Cerebellar nuclear complex (tissue), 1 donor: ENCODE data around the gene TBL1X.
A peak's percentile ranks its signal among the peaks of the same experiment; 100 is the strongest.
"Not testable (repeated sequence)": the region's sequence is repeated elsewhere in the genome, so short reads cannot be mapped to it uniquely, and the experiment has no call there.

Experiments
- DNase-seq, 2 experiments: peaks; one replicate each; lab custom pipeline; 2025; lab: John Stamatoyannopoulos, UW

TBL1X gene

GRCh38 chrX:9536156-9536555 lies 71.3 kb downstream of the TBL1X start:
- not testable (repeated sequence) for DNase-seq

- no peak for DNase-seq
These were observed 72.9 kb downstream of the TBL1X start for GRCh38 chrX:9537781-9538180.

- peak in 1 of 2 experiments; percentile 21 for DNase-seq
These were observed 73.7 kb downstream of the TBL1X start for GRCh38 chrX:9538544-9539045.

- DNase-seq, result no peak
These were observed 74.9 kb downstream of the TBL1X start for GRCh38 chrX:9539605-9540387.

GRCh38 chrX:9542106-9542760 lies 77.4 kb downstream of the TBL1X start:
- no peak for DNase-seq

- no peak for DNase-seq
These were observed 77.9 kb downstream of the TBL1X start for GRCh38 chrX:9542761-9543111.

GRCh38 chrX:9555354-9555753 lies 90.5 kb downstream of the TBL1X start:
- DNase-seq, result no peak

- no peak for DNase-seq
These were observed 92.2 kb downstream of the TBL1X start for GRCh38 chrX:9557091-9557490.

- DNase-seq, result no peak
These were observed 92.7 kb downstream of the TBL1X start for GRCh38 chrX:9557521-9557920.

- no peak for DNase-seq
These were observed 93.8 kb downstream of the TBL1X start for GRCh38 chrX:9558615-9559014.

GRCh38 chrX:9560219-9560618 lies 95.4 kb downstream of the TBL1X start:
- DNase-seq, result no peak

- no peak for DNase-seq
These were observed 96.3 kb downstream of the TBL1X start for GRCh38 chrX:9561199-9561598.

GRCh38 chrX:9562851-9563250 lies 98.0 kb downstream of the TBL1X start:
- no peak for DNase-seq

GRCh38 chrX:9566150-9566621 lies 101.3 kb downstream of the TBL1X start:
- no peak for DNase-seq

- DNase-seq, result no peak
These were observed 105.0 kb downstream of the TBL1X start for GRCh38 chrX:9569876-9570301.

- DNase-seq, result no peak
These were observed 108.6 kb downstream of the TBL1X start for GRCh38 chrX:9573282-9574106.

GRCh38 chrX:9576059-9576458 lies 111.2 kb downstream of the TBL1X start:
- no peak for DNase-seq

- DNase-seq, result no peak
These were observed 112.7 kb downstream of the TBL1X start for GRCh38 chrX:9577555-9577954.

GRCh38 chrX:9578083-9578779 lies 113.4 kb downstream of the TBL1X start:
- no peak for DNase-seq

- DNase-seq, result no peak
These were observed 117.0 kb downstream of the TBL1X start for GRCh38 chrX:9581771-9582385.

- DNase-seq, result no peak
These were observed 118.1 kb downstream of the TBL1X start for GRCh38 chrX:9582956-9583355.
